HepG2 (cell line): ENCODE measurements around the gene USP15. TPM values are rescaled to one million over a fixed set of nuclear protein-coding genes. Genes with fewer than 3 reads are reported as not detected.

Experiments used
- ARID2 ChIP-seq: sonication (generic); formaldehyde crosslinking; IDR thresholded peaks from 2 replicates; pipeline ENCODE4 v1.8.1; 2022; ENCODE audit warnings: mild to moderate bottlenecking, missing genetic modification reagents, borderline replicate concordance
- DNMT1 ChIP-seq: sonication (generic); formaldehyde crosslinking; IDR thresholded peaks from 2 replicates; pipeline ENCODE4 v1.5.1; 2020; ENCODE audit warnings: mild to moderate bottlenecking, missing genetic modification reagents
- GABPB1 ChIP-seq: IDR thresholded peaks from 2 replicates; pipeline ENCODE4 v1.6.1; 2016; ENCODE audit warnings: mild to moderate bottlenecking, missing genetic modification reagents, moderate library complexity, missing compliant biosample characterization
- IKZF4 ChIP-seq: sonication (generic); formaldehyde crosslinking; IDR thresholded peaks from 2 replicates; pipeline ENCODE4 v1.5.1; 2020; ENCODE audit warnings: borderline replicate concordance, mild to moderate bottlenecking, low read depth, missing genetic modification reagents; ENCODE audit errors: not compliant biosample characterization
- JARID2 ChIP-seq: sonication (generic); formaldehyde crosslinking; IDR thresholded peaks from 2 replicates; pipeline ENCODE4 v1.8.1; 2023; ENCODE audit warnings: missing genetic modification reagents, inconsistent platforms; ENCODE audit not compliant: insufficient replicate concordance
- MAZ ChIP-seq, 2 experiments: sonication (generic) in 1 of 2; formaldehyde crosslinking in 1 of 2; IDR thresholded peaks; 2 replicates each; pipeline versions ENCODE4 v1.5.0 to v1.6.1; 2012 to 2020; ENCODE audit warnings: low read depth in 2 of 2, mild to moderate bottlenecking in 2 of 2, borderline replicate concordance in 1 of 2, improper control_type of control experiment in 1 of 2, low read length in 1 of 2, missing genetic modification reagents in 1 of 2, moderate library complexity in 1 of 2
- NPAS2 ChIP-seq: sonication (generic); formaldehyde crosslinking; IDR thresholded peaks from 2 replicates; pipeline ENCODE4 v1.8.0; 2022; ENCODE audit warnings: mild to moderate bottlenecking, missing genetic modification reagents, borderline replicate concordance
- PHF20 ChIP-seq: sonication (generic); formaldehyde crosslinking; IDR thresholded peaks from 2 replicates; pipeline ENCODE4 v1.5.0; 2020; ENCODE audit warnings: mild to moderate bottlenecking, missing genetic modification reagents
- RFX3 ChIP-seq: IDR thresholded peaks from 2 replicates; pipeline ENCODE4 v1.6.1; 2016; ENCODE audit warnings: missing biosample characterization, missing genetic modification reagents
- SMARCC2 ChIP-seq: fragments of 450-650 bp; IDR thresholded peaks from 2 replicates; pipeline ENCODE4 v1.6.1; 2017; ENCODE audit warnings: antibody characterized with exemption, mild to moderate bottlenecking
- SP140L ChIP-seq: sonication (generic); formaldehyde crosslinking; IDR thresholded peaks from 2 replicates; pipeline ENCODE4 v1.4.0; 2020; ENCODE audit warnings: missing genetic modification reagents, borderline replicate concordance
- TIGD3 ChIP-seq: sonication (generic); formaldehyde crosslinking; IDR thresholded peaks from 2 replicates; pipeline ENCODE4 v1.5.1; 2020; ENCODE audit warnings: mild to moderate bottlenecking, missing genetic modification reagents, borderline replicate concordance
- TOPORS ChIP-seq: sonication (generic); formaldehyde crosslinking; IDR thresholded peaks from 2 replicates; pipeline ENCODE4 v1.8.0; 2023; ENCODE audit warnings: mild to moderate bottlenecking, missing genetic modification reagents
- TRAFD1 ChIP-seq: sonication (generic); formaldehyde crosslinking; IDR thresholded peaks from 2 replicates; pipeline ENCODE4 v1.5.1; 2020; ENCODE audit warnings: missing genetic modification reagents, mild to moderate bottlenecking, borderline replicate concordance
- ZBTB25 ChIP-seq: IDR thresholded peaks from 2 replicates; pipeline ENCODE4 v1.6.1; 2018; ENCODE audit warnings: missing genetic modification reagents
- ZBTB44 ChIP-seq: sonication (generic); formaldehyde crosslinking; IDR thresholded peaks from 2 replicates; pipeline ENCODE4 v1.4.0; 2020; ENCODE audit warnings: missing genetic modification reagents
- ZFP62 ChIP-seq: sonication (generic); formaldehyde crosslinking; IDR thresholded peaks from 2 replicates; pipeline ENCODE4 v1.4.0; 2020; ENCODE audit warnings: missing genetic modification reagents
- ZKSCAN1 ChIP-seq: fragments of 150-350 bp; IDR thresholded peaks from 2 replicates; pipeline ENCODE4 v1.6.1; 2014; ENCODE audit warnings: low read length
- ZNF10 ChIP-seq: sonication (generic); formaldehyde crosslinking; IDR thresholded peaks from 2 replicates; pipeline ENCODE4 v1.4.0; 2020; ENCODE audit warnings: mild to moderate bottlenecking, low read depth, missing genetic modification reagents, borderline replicate concordance
- ZNF205 ChIP-seq: IDR thresholded peaks from 2 replicates; pipeline ENCODE4 v1.6.1; 2018; ENCODE audit warnings: missing biosample characterization, missing genetic modification reagents
- ZNF234 ChIP-seq: sonication (generic); formaldehyde crosslinking; conservative IDR thresholded peaks from 2 replicates; pipeline ENCODE4 v1.5.1; 2020; ENCODE audit warnings: mild to moderate bottlenecking, missing genetic modification reagents
- ZNF572 ChIP-seq: sonication (generic); formaldehyde crosslinking; IDR thresholded peaks from 2 replicates; pipeline ENCODE4 v1.5.1; 2020; ENCODE audit warnings: mild to moderate bottlenecking, missing genetic modification reagents
- ZNF879 ChIP-seq: sonication (generic); formaldehyde crosslinking; IDR thresholded peaks from 2 replicates; pipeline ENCODE4 v1.8.1; 2023; ENCODE audit warnings: missing genetic modification reagents
- polyA plus RNA-seq, 8 experiments: library from polyadenylated mRNA; depleted of rRNA in 3 of 8; stranded (reverse) in 7 of 8; unstranded in 1 of 8; fragments of >200 nt; fragmentation: Illumina TruSeq in 4 of 8; extraction: Trizol in 4 of 8; gene quantifications; 2 replicates each; pipeline versions ENCODE4 v1.2.1 to v1.2.3, GENCODE V29; 2011 to 2016; ENCODE audit warnings: low read depth in 4 of 8, missing spikeins in 1 of 8, mixed read lengths in 1 of 8; ENCODE audit not compliant: insufficient read depth in 1 of 8
- total RNA-seq, 5 experiments: library from RNA; depleted of rRNA; stranded (reverse); fragments of >200 nt; fragmentation: Illumina TruSeq; extraction: Trizol; gene quantifications; 2 replicates each; pipeline ENCODE4 v1.2.3, GENCODE V29; 2016; ENCODE audit warnings: low read depth in 1 of 5

Gene USP15
- total and polyA plus RNA-seq, 2 of the 13 experiments (the other 11 are each of a cell fraction or from before 2014, with no cell fraction given): 17.3 to 51.7 TPM

- TF ChIP-seq ZBTB44 (CRISPR knock-in tag) (0 out of 2 replicates have a peak, but pooled peaks have one; percentile 14), TIGD3 (peak; percentile 23; the same call in 1 of the 2 replicates), IKZF4 (CRISPR knock-in tag) (peak; percentile 57), ZNF205 (CRISPR knock-in tag) (0 out of 2 replicates have a peak, but pooled peaks have one; percentile 52), ZNF879 (CRISPR knock-in tag) (peak; percentile 90), ZFP62 (CRISPR knock-in tag) (no peak), ARID2 (CRISPR knock-in tag) (peak; percentile 75; the same call in 1 of the 2 replicates), TOPORS (peak; percentile 87), JARID2 (no peak), PHF20 (peak; percentile 84), ZNF234 (0 out of 2 replicates have a peak, but pooled peaks have one; percentile 55), RFX3 (no peak), DNMT1 (CRISPR knock-in tag) (peak; percentile 92), ZBTB25 (CRISPR knock-in tag) (peak; percentile 89), ZKSCAN1 (no peak), ZNF10 (no peak), ZNF572 (CRISPR knock-in tag) (peak; percentile 67; the same call in 1 of the 2 replicates), SMARCC2 (no peak), TRAFD1 (peak; percentile 23; the same call in 1 of the 2 replicates), GABPB1 (CRISPR knock-in tag) (peak; percentile 90), SP140L (CRISPR knock-in tag) (no peak), MAZ (IDR thresholded peaks at IDR 0.05; ENCODE audit: borderline replicate concordance, low read depth, low read length) (peak; percentile 81; the same call in 1 of the 2 replicates), MAZ (CRISPR knock-in tag; IDR thresholded peaks at IDR 0.05; ENCODE audit: low read depth) (peak; percentile 84), NPAS2 (CRISPR knock-in tag) (no peak)
These were observed at the start of gene USP15 (continued) for GRCh38 chr12:62259993-62260732.
